ENCODE measurements around the gene CENPO. TPM values are rescaled to one million over a fixed set of nuclear protein-coding genes. Genes with fewer than 3 reads are reported as not detected.

The CENPO gene
- total and polyA plus RNA-seq, 2 of the 4 experiments (the other 2 are of a cell fraction) = 20.1 to 27.2 TPM

GRCh38 chr2:24827321-24828237 is 34.4 kb downstream of the CENPO start (continued):
- TF ChIP-seq MXI1 (IDR thresholded peaks at IDR 0.05; ENCODE audit: borderline replicate concordance, low read depth, low read length) (no peak), CEBPB (IDR thresholded peaks at IDR 0.05; ENCODE audit: low read depth, low read length) (no peak), POLR2A (IDR thresholded peaks at IDR 0.05; ENCODE audit: low read depth, low read length) (peak; percentile 37; the same call in 1 of the 2 replicates)

GRCh38 chr2:24828238-24828996 is 35.2 kb downstream of the CENPO start:
- Histone ChIP-seq H3K56ac (ENCODE audit: extremely low read depth, insufficient read depth, low read length) (no peak overlapping the region), H3K27me3 (ENCODE audit: control insufficient read depth, insufficient read depth, low read length) (no peaks in the 10 kb centered on the region), H3K23ac (ENCODE audit: low read depth, low read length) (no peak overlapping the region), H3K36me3 (ENCODE audit: control insufficient read depth, insufficient read depth, low read length) (peaks cover 13% of the 10 kb centered on the region; the same call in 1 of the 2 replicates), H2AK5ac (ENCODE audit: low read depth, low read length) (no peak overlapping the region), H3K9me3 (ENCODE audit: control insufficient read depth, insufficient read depth, low read length) (no peaks in the 10 kb centered on the region), H2BK5ac (ENCODE audit: low read depth, low read length, poor library complexity, severe bottlenecking) (no peak overlapping the region), H4K20me1 (ENCODE audit: insufficient read depth, low read length) (0 out of 2 replicates have a peak, but pooled peaks cover 4% of the 10 kb centered on the region), H3K18ac (ENCODE audit: low read depth, low read length) (no peak overlapping the region), H3K4ac (ENCODE audit: low read depth, low read length) (no peak overlapping the region), H2BK20ac (ENCODE audit: low read depth, low read length) (no peak overlapping the region), H3K4me1 (ENCODE audit: control insufficient read depth, insufficient read depth, low read length) (no peaks in the 10 kb centered on the region), H3K14ac (replicated peaks; ENCODE audit: low read depth, low read length) (no peak overlapping the region), H2AK9ac (replicated peaks; ENCODE audit: low read depth, low read length, poor library complexity) (peak overlapping the region; percentile 61), H2BK15ac (ENCODE audit: low read depth, low read length) (no peak overlapping the region), H4K5ac (ENCODE audit: low read depth, low read length) (no peak overlapping the region), H3K27ac (ENCODE audit: insufficient read depth, low read length) (no peak overlapping the region), H3K4me3 (ENCODE audit: insufficient read depth, low read depth, low read length) (no peak overlapping the region), H4K91ac (ENCODE audit: insufficient read depth, low read depth, low read length) (no peak overlapping the region), H3K4me2 (ENCODE audit: low read depth, low read length) (no peak overlapping the region), H3K9me1 (ENCODE audit: insufficient read depth, low read length) (no peaks in the 10 kb centered on the region), H4K8ac (ENCODE audit: low read depth in 2 of 2, low read length in 2 of 2) (no peak overlapping the region), H3K79me1 (ENCODE audit: low read depth in 1 of 2, low read length in 2 of 2) (peaks cover 0 to 4% of the 10 kb centered on the region in 2 experiments; a peak in 1 of 4 replicates), H3K9ac (ENCODE audit: low read depth, low read length) (no peak overlapping the region), H2AFZ (replicated peaks; ENCODE audit: low read length, poor library complexity) (no peak overlapping the region), H2BK120ac (ENCODE audit: low read depth, low read length) (no peak overlapping the region)
- ChIA-PET CTCF (interaction anchor here (0.7 to 1.2 kb wide), 6 partner anchors 16 to 419 kb away, joined by 3 to 5 read pairs (median 4); no protein-coding TSS in a partner anchor), POLR2A (ENCODE audit: unreplicated experiment) (no interaction called here)
- dilution Hi-C loops (cut with HindIII; ENCODE audit: low sequenced_read_pairs, unreplicated experiment) = no loop called here
- BruUV-seq (replicated peaks) = no TSS peak
- in situ Hi-C loops (cut with MboI; ENCODE audit: low sequenced_read_pairs) = loop anchor here (5.0 kb wide), 2 partner anchors 216 to 421 kb away; no protein-coding TSS in a partner anchor
- intact Hi-C loops (cut with micrococcal nuclease) = loop anchor here (5.0 kb wide), 2 partner anchors 144 to 336 kb away; partner anchors contain the start of genes DNAJC27 and NCOA1
- WGBS, 2 experiments (ENCODE audit: extremely low coverage in 2 of 2, insufficient read length in 1 of 2) = 84% methylated on average over 7 of the region's 17 CpGs; no CpG with 5 or more reads in 1 of the 2 experiments
- DNase-seq = no peak
- ATAC-seq (ENCODE audit: low read depth) = no peak
- TF ChIP-seq RAD21 (IDR thresholded peaks at IDR 0.05; ENCODE audit: low read length) = no peak
- no peak for TF ChIP-seq ELK1 (IDR thresholded peaks at IDR 0.05; ENCODE audit: borderline replicate concordance, low read depth, low read length)
- no peak for TF ChIP-seq CHD1 (IDR thresholded peaks at IDR 0.05; ENCODE audit: low read depth, low read length)
- TF ChIP-seq POLR2A (IDR thresholded peaks at IDR 0.05; ENCODE audit: low read depth, low read length) = no peak
- TF ChIP-seq SMC3 (IDR thresholded peaks at IDR 0.05; ENCODE audit: low read depth, low read length) = no peak
- TF ChIP-seq MAZ (IDR thresholded peaks at IDR 0.05; ENCODE audit: borderline replicate concordance, low read depth, low read length) = no peak
- no peak for TF ChIP-seq USF2 (IDR thresholded peaks at IDR 0.05; ENCODE audit: low read depth, low read length)
- TF ChIP-seq MAFK (IDR thresholded peaks at IDR 0.05; ENCODE audit: low read depth, low read length) = no peak
- TF ChIP-seq NFE2L2 (IDR thresholded peaks at IDR 0.05; ENCODE audit: low read depth, low read length) = no peak
- TF ChIP-seq BHLHE40 (IDR thresholded peaks at IDR 0.05; ENCODE audit: low read depth, low read length) = no peak
- no peak for TF ChIP-seq RFX5 (IDR thresholded peaks at IDR 0.05; ENCODE audit: low read depth, low read length)
